ENCODE data around the gene AMBP. TPM values are rescaled to one million over a fixed set of nuclear protein-coding genes. Genes with fewer than 3 reads are reported as not detected.
A peak's percentile ranks its signal among the peaks of the same experiment; 100 is the strongest.

The AMBP gene
- total RNA-seq, 1 donor from 2014 or later = not detected

DNA sequence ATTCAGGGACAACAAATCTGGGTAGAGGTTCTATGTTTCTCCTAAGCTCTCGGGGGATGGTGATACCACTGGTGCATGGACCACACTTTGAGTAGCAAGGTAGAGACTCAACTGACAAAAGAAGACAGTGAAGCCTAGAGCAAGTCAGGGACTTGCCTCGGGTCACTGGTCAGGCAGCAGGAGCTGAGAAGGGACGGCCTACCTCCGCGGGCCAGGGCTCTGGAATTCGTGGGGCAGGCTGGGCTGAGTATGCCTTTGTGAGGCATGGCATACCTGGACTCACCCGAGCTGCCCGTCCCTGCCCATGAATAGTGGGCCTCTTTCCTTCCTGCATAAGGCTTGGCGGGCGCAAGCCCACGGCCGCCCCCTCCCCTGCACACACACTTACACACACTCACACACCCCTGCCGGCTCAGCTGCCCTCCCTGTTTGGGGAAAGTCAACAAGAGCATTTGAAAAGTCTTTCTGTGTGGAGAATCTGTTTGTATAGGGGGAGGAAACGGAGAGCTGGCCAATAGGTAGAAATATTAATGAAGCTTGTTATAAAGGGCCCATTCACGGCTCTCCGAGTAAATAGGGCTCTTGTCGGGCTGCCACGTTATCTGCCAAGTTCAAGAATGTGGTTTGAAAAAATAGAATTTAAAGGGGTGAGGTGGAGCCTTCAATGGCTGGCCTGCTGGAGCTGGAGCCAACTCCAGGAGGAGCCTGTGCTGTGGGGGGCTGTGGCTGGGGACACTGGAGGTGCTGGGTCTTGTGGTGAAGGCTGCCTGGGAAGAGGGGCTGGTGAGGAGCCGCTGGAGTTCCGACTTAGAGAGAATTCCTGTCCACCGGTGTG lies 40.1 kb upstream of the AMBP start:
- H3K27me3 Mint-ChIP-seq = peaks cover 13% of the 10 kb centered on the region
- H3K27ac Mint-ChIP-seq = no peak overlapping the region
- no peak overlapping the region for H3K4me3 Mint-ChIP-seq
- no peaks in the 10 kb centered on the region for H3K36me3 Mint-ChIP-seq (ENCODE audit: low read depth)
- DNase-seq = no peak
- H3K9me3 Mint-ChIP-seq = no peaks in the 10 kb centered on the region
- no peaks in the 10 kb centered on the region for H3K4me1 Mint-ChIP-seq
- intact Hi-C loops (cut with micrococcal nuclease) = no loop called here

DNA sequence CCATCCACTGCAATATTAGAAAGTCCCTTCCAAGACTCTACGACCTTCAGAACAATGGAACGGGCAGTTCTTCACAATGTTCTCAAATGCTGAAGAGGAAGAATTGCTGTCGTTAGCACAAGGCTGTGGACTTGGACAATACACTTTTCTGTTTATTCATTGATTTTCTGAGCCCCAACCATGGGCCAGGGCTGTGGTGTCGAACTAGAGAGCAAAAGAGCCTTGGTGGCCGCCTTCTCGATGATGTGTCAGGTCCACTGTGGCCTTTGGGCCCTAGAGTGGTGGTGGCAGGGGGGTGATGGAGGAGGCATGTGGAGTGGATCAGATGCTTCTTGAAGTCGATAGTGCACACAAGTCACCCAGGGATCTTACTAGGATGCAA lies 39.5 kb upstream of the AMBP start:
- DNase-seq = no peak
- Mint-ChIP-seq H3K4me1 (no peaks in the 10 kb centered on the region), H3K9me3 (no peaks in the 10 kb centered on the region), H3K4me3 (no peak overlapping the region), H3K27ac (no peak overlapping the region), H3K36me3 (ENCODE audit: low read depth) (no peaks in the 10 kb centered on the region), H3K27me3 (peaks cover 16% of the 10 kb centered on the region)
- intact Hi-C loops (cut with micrococcal nuclease) = no loop called here

DNA sequence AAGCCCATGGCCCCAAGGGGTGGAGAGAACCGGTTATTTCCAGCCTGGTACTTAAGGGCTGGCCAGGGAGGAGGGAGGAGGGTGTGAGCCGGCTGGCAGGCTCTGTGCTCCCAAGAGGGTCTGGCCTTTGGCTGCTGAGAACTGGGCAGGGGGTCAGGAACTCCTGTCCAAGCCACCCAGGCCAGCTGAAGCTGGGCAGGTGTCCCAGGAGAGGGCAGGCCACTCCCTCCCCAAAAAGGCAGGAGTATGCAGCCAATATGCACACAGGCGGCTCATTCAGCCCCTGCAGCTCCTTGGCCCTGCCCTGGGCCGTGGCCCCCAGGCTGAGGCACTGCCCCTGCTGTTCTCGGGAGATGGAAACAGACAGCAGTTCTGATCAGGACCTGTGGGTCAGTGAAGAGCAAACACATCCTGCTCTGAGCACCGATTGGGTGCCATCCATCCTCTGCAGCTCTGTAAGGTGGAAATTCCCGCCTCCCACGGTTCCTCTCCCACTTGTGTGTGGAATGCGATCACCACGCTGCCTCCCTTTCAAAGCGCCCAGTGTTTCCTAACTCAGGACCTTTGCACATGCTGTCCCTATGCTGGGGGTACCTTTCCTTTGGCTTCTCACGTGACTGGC lies 38.1 kb upstream of the AMBP start:
- Mint-ChIP-seq H3K4me3 (no peak overlapping the region), H3K9me3 (no peaks in the 10 kb centered on the region), H3K27ac (no peak overlapping the region), H3K27me3 (peaks cover 18% of the 10 kb centered on the region), H3K4me1 (no peaks in the 10 kb centered on the region), H3K36me3 (ENCODE audit: low read depth) (no peaks in the 10 kb centered on the region)
- intact Hi-C loops (cut with micrococcal nuclease) = no loop called here
- DNase-seq = no peak

DNA sequence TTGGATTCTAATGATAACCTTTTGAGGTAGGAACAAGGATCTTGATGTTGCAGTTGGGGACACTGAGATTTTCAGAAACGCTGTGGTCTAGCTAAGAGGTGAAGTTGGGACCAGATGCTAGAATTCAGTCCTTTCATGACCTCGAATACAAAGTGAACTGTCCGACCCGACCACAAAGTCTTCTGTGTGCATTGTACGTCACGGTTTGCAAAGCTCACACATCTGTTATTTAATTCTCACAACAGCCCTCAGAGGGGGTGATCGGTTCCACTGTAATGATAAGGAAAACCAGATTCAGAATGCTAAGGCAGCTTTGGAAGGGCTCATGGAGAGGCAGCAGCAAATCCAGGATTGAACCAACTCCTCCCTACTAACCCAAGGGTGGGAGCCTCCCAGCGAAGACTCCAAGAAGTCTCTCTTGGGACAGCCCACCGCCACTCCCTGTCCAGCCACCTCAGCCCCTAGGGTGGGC lies 37.6 kb upstream of the AMBP start:
- Mint-ChIP-seq H3K4me3 (no peak overlapping the region), H3K27me3 (peaks cover 18% of the 10 kb centered on the region), H3K9me3 (no peaks in the 10 kb centered on the region), H3K27ac (no peak overlapping the region), H3K4me1 (no peaks in the 10 kb centered on the region), H3K36me3 (ENCODE audit: low read depth) (no peaks in the 10 kb centered on the region)
- intact Hi-C loops (cut with micrococcal nuclease) = no loop called here
- no peak for DNase-seq

DNA sequence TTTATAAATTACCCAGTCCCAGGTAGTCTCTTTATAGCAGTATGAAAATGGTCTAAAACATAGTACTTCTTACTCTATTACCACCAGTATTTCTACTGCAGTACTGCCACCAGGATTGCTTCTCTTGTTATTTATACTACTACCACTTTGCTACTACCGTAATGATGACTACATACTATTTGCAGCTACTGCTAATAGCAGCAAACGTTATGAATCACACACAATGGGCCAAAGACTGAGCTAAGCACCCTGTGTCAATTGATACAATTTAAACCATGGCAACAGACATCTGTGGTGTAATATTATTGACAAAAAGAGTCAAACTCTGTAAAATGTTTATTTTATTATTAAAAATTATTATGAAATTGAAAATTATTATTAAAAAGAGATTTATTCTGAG lies 36.3 kb upstream of the AMBP start:
- peaks cover 18% of the 10 kb centered on the region for H3K27me3 Mint-ChIP-seq

DNA sequence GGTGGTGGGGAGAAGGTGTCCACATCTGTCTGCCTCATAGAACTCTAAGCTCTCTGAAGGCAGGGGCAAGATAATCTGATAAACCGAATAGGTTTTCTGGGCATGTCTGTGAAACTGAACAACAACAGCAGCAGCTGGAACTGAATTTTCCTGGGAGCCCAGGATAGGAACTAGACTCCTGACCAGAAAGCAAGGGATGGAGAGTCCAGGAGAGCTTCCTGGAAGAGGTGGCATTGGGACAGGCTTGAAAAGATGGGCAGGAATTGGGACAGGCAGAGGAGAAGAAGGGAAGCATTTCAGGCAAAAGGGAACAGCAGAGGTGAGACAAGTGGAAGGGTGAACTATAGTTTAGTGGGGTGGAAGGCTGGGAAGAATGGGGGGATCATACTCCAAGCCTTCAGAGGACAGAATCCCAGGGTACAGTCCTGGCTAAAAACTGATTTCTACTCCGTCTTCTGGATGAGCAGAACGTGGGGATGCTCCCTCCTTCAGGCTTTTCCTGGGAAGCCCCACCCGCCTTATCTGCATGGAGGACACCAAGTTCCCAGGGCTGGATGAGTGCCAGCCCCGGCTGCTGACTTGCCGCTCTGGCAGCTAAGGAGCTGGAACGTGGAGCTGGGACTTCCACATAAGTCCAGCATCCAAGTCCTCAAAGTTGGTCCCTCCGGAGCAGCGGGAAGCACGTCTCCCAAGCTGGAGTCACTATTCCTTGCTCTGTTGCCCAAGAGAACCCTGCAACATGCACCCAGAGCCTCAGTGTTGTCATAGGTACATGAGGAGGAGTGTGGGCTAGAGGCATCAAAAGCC lies 34.9 kb upstream of the AMBP start:
- Mint-ChIP-seq H3K27ac (no peak overlapping the region), H3K9me3 (no peaks in the 10 kb centered on the region), H3K27me3 (peaks cover 18% of the 10 kb centered on the region), H3K4me3 (no peak overlapping the region), H3K4me1 (no peaks in the 10 kb centered on the region), H3K36me3 (ENCODE audit: low read depth) (no peaks in the 10 kb centered on the region)
- intact Hi-C loops (cut with micrococcal nuclease) = no loop called here
- no peak for DNase-seq

More for the DNA sequence above, 36.3 kb upstream of the AMBP start:
- Mint-ChIP-seq H3K9me3 (no peaks in the 10 kb centered on the region), H3K36me3 (ENCODE audit: low read depth) (no peaks in the 10 kb centered on the region), H3K27ac (no peak overlapping the region), H3K4me3 (no peak overlapping the region), H3K4me1 (no peaks in the 10 kb centered on the region)
- intact Hi-C loops (cut with micrococcal nuclease) = no loop called here
- DNase-seq = no peak

DNA sequence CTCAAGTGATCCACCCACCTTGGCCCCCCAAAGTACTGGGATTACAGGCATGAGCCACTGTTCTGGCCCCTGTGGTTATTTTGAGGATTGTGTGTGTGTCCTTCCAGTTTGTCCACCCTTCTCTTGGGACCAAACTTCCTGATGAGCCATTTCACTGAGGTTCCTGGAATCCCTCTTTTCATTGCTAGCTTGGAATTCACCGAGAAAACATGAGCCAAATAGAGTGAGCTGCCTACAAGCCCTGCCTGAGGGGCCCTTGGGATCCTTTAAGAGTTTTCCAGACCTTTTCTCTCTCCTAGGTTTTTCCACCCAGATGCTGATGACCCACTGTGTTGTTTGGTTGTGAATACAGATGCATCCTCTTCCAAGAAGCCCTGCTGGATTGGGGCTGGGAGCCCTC lies 34.2 kb upstream of the AMBP start:
- no peaks in the 10 kb centered on the region for H3K9me3 Mint-ChIP-seq
- H3K4me3 Mint-ChIP-seq = no peak overlapping the region
- no peaks in the 10 kb centered on the region for H3K36me3 Mint-ChIP-seq (ENCODE audit: low read depth)
- H3K4me1 Mint-ChIP-seq = no peaks in the 10 kb centered on the region
- DNase-seq = no peak
- intact Hi-C loops (cut with micrococcal nuclease) = no loop called here
- peaks cover 19% of the 10 kb centered on the region for H3K27me3 Mint-ChIP-seq
- H3K27ac Mint-ChIP-seq = no peak overlapping the region

DNA sequence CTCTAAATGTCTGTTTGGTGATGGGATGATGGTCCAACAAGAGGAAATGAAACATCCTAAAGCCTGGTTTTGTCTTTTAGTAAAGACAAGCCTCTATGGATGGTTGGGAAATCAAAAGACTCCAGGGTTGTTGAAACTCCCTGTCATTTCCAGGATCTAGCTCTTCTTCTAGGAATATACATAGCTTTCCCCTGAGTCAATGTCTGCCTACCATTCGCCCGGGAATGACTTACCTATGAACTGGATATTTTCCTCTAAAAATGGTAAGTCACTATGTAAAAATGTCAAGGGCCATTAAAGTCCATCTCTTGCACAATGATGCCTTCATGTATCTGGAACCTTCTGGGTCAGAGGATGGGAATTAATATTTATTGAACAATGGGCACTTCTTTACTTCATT lies 32.1 kb upstream of the AMBP start:
- H3K9me3 Mint-ChIP-seq = no peaks in the 10 kb centered on the region
- no peak overlapping the region for H3K4me3 Mint-ChIP-seq
- H3K27me3 Mint-ChIP-seq = peaks cover 28% of the 10 kb centered on the region
- H3K27ac Mint-ChIP-seq = no peak overlapping the region
- H3K36me3 Mint-ChIP-seq (ENCODE audit: low read depth) = no peaks in the 10 kb centered on the region
- intact Hi-C loops (cut with micrococcal nuclease) = no loop called here
- DNase-seq = no peak
- H3K4me1 Mint-ChIP-seq = no peaks in the 10 kb centered on the region

DNA sequence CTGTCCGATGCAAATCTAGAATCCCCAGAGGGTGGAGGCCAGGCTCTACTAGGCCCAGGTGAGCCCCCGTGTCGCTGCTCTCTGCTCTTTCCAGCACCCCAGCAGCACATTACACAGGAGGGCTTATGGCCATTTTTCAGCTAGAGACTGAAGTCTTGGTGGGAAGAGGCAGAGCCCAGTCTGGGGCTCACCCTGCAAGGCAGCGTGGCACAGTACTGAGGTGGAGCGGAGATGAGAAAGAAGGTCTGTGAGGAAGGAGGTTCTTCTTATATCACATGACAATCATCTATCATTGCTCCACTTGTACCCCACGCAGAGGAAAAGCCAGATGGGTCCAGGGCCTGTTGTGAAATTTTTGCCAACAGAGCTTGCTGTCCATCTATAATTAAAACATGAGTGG lies 31.0 kb upstream of the AMBP start:
- Mint-ChIP-seq H3K36me3 (ENCODE audit: low read depth) (no peaks in the 10 kb centered on the region), H3K27ac (no peak overlapping the region), H3K27me3 (peaks cover 35% of the 10 kb centered on the region), H3K4me1 (no peaks in the 10 kb centered on the region), H3K9me3 (no peaks in the 10 kb centered on the region), H3K4me3 (no peak overlapping the region)
- intact Hi-C loops (cut with micrococcal nuclease) = loop anchor here (5.0 kb wide), 1 partner anchor 48 kb away; the partner anchor contains the start of gene COL27A1
- DNase-seq = no peak

DNA sequence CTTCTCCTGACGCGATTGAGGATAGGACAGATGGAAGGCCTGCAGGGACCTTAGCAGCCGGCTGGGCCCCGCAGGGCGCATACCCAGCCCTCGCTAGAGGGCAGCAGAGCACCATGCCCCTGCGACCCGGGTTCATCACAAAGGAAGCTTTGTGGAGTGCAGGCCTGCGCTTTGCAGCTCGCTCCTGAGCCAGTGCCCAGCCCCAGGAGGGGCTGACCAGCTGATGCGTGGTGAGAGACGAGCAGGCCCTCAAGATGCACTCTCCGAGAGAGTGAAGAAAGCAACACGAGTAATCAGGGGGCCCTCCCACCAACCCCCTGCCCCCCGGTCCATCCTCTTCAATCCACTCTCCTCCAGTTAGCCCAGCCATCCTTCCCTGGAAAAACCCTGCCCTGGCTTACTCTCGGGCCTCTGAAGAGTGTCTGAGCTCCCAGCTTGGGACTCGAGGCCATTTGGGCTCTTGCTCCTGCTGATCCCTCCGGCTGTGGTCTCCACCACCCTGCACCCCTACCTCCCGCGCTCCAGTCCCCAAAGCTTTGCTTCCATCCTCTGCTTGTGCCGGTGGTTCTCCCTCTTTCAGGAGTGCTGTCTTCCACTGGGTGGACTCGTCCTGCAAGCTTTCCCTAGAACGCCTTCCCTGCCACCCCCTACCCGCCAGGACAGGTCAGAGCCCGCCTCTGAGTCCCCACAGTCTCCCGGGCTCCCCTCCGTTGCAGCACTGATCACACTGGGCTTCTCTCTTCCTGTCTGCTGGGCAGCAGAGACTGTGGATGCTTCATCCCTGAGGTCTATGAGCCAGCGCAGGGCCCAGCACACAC lies 30.1 kb upstream of the AMBP start:
- Mint-ChIP-seq H3K27me3 (peaks cover 35% of the 10 kb centered on the region), H3K4me1 (no peaks in the 10 kb centered on the region), H3K27ac (no peak overlapping the region), H3K4me3 (no peak overlapping the region), H3K9me3 (no peaks in the 10 kb centered on the region), H3K36me3 (ENCODE audit: low read depth) (no peaks in the 10 kb centered on the region)
- intact Hi-C loops (cut with micrococcal nuclease) = loop anchor here (1.0 to 5.0 kb wide), 2 partner anchors 49 to 183 kb away; partner anchors contain the start of gene COL27A1
- peak; percentile 88 for DNase-seq

DNA sequence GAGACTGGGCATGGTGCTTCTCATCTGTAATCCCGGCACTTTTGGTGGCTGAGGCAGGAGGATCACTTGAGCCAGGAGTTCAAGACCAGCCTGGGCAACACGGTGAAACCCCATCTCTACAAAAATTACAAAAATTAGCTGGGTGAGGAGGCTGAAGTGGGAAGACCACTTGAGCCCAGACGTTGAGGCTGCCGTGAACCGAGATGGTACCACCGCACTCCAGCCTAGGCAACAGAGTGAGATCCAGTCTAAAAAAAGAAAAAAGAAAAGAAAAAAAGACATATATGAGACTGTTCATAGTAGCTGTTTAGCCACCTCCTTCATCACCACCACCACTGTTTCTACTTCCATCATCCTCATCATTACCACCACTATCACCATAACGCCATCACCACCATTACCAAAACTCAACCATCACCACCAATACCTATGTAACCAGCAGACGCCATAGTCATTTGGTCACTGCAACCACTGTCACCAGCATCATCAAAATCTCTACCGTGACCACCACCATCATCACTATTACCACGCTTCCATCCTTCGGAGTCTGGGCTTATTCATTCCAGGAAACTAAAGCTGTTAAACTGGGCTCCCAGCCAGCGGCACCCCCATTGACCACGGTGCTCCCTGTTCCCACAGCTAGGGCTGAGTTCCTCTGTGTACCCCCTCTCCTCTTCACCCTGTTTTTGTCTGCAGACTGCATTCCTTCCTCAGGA lies 29.3 kb upstream of the AMBP start:
- Mint-ChIP-seq H3K9me3 (no peaks in the 10 kb centered on the region), H3K36me3 (ENCODE audit: low read depth) (no peaks in the 10 kb centered on the region), H3K27ac (no peak overlapping the region), H3K4me3 (no peak overlapping the region), H3K27me3 (peaks cover 36% of the 10 kb centered on the region), H3K4me1 (no peaks in the 10 kb centered on the region)
- intact Hi-C loops (cut with micrococcal nuclease) = loop anchor here (1.0 to 5.0 kb wide), 2 partner anchors 50 to 184 kb away; partner anchors contain the start of gene COL27A1
- no peak for DNase-seq

DNA sequence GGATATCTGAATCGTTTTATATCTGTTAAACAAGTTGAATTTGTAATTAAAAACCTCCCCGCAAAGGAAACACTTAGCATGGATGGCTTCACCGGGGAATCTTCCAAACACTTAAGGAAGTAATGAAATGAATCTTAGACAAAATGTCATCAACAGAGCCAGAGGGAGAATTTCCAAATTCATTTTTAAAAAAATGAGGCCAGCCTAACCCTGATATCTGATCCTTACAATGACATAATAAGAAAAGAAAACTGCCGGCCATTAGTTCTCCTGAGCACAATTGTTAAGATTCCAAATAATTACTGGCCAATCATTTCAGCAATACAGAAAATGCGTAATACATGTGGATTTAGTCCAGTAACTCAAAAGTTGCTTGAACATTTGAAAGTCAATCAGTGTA lies 27.1 kb upstream of the AMBP start:
- Mint-ChIP-seq H3K27me3 (peaks cover 38% of the 10 kb centered on the region), H3K27ac (no peak overlapping the region), H3K9me3 (peaks cover 4% of the 10 kb centered on the region), H3K4me1 (no peaks in the 10 kb centered on the region), H3K4me3 (no peak overlapping the region), H3K36me3 (ENCODE audit: low read depth) (no peaks in the 10 kb centered on the region)
- DNase-seq = no peak
- intact Hi-C loops (cut with micrococcal nuclease) = loop anchor here (5.0 kb wide), 1 partner anchor 52 kb away; the partner anchor contains the start of gene COL27A1

DNA sequence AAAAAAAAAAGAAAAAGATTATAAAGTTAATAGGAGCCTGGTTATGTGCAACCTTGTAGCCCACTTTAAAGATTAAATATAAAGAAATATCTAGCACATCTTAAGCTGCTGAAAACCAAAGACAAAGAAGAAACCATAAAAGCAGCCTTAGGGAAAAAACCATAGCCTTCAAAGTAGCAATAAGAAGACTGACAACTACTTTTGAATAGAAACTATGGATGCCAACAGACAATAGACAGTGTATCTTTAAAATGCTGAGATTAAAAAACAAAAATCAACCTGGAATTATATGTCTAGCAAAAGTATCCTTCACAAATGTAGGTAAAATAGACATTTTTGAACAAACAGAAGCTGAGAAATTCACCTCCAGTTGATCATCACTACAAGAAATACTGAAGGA lies 24.4 kb upstream of the AMBP start:
- DNase-seq = no peak
- H3K4me1 Mint-ChIP-seq = peaks cover 2% of the 10 kb centered on the region
- no peaks in the 10 kb centered on the region for H3K36me3 Mint-ChIP-seq (ENCODE audit: low read depth)
- no peak overlapping the region for H3K27ac Mint-ChIP-seq
- H3K9me3 Mint-ChIP-seq = peaks cover 4% of the 10 kb centered on the region
- intact Hi-C loops (cut with micrococcal nuclease) = no loop called here
- no peak overlapping the region for H3K4me3 Mint-ChIP-seq
- H3K27me3 Mint-ChIP-seq = peaks cover 46% of the 10 kb centered on the region

All from activated CD4-positive, alpha-beta T cell treated with anti-CD3 and anti-CD28 coated beads, Interleukin-2, amount 10 ng/mL, durations not matched to agents 24 days and 14 days (primary cell).